NCI-H524 treated with DMSO at 0.1 percent for 48 hours (cell line): ENCODE results near the gene MYLK.

Experiments used
- DNase-seq: peaks from one replicate; lab custom pipeline; 2025; lab: John Stamatoyannopoulos, UW

MYLK gene

GRCh38 chr3:123695731-123696640 lies 188.1 kb downstream of the MYLK start:
- no peak for DNase-seq

- no peak for DNase-seq
Measured at GRCh38 chr3:123695152-123695551, 189.0 kb downstream of the MYLK start.

GRCh38 chr3:123694366-123695087 lies 189.6 kb downstream of the MYLK start:
- DNase-seq = no peak

- no peak for DNase-seq
Measured at GRCh38 chr3:123693584-123694190, 190.4 kb downstream of the MYLK start.

GRCh38 chr3:123692671-123693070 lies 191.5 kb downstream of the MYLK start:
- no peak for DNase-seq

- no peak for DNase-seq
Measured at GRCh38 chr3:123692041-123692440, 192.1 kb downstream of the MYLK start.

- DNase-seq = no peak
Measured at GRCh38 chr3:123689831-123690230, 194.3 kb downstream of the MYLK start.

- no peak for DNase-seq
Measured at GRCh38 chr3:123688241-123688747, 195.8 kb downstream of the MYLK start.

- DNase-seq = no peak
Measured at GRCh38 chr3:123687286-123687685, 196.8 kb downstream of the MYLK start.

- DNase-seq = no peak
Measured at GRCh38 chr3:123686251-123686650, 197.9 kb downstream of the MYLK start.

GRCh38 chr3:123685780-123686179 lies 198.4 kb downstream of the MYLK start:
- no peak for DNase-seq

- no peak for DNase-seq
Measured at GRCh38 chr3:123684636-123685035, 199.5 kb downstream of the MYLK start.

GRCh38 chr3:123684209-123684608 lies 199.9 kb downstream of the MYLK start:
- no peak for DNase-seq

GRCh38 chr3:123683505-123684154 lies 200.5 kb downstream of the MYLK start:
- DNase-seq = peak; percentile 84

- DNase-seq = no peak
Measured at GRCh38 chr3:123682781-123683504, 201.2 kb downstream of the MYLK start.

GRCh38 chr3:123682302-123682701 lies 201.8 kb downstream of the MYLK start:
- DNase-seq = no peak

- peak; percentile 5 for DNase-seq
Measured at GRCh38 chr3:123679712-123680386, 204.3 kb downstream of the MYLK start.

GRCh38 chr3:123678108-123678511 lies 206.0 kb downstream of the MYLK start:
- no peak for DNase-seq

- DNase-seq = peak; percentile 8
Measured at GRCh38 chr3:123672429-123673146, 211.5 kb downstream of the MYLK start.

GRCh38 chr3:123670743-123671142 lies 213.4 kb downstream of the MYLK start:
- no peak for DNase-seq
